NCI-H2196 treated with DMSO at 0.1 percent for 48 hours (cell line): ENCODE measurements around the gene EMC1.
"Not testable (repeated sequence)": the region's sequence is repeated elsewhere in the genome, so short reads cannot be mapped to it uniquely, and the experiment has no call there.

Source experiments
- DNase-seq: peaks from one replicate; lab custom pipeline; 2025; ENCODE audit not compliant: unreplicated experiment; lab: John Stamatoyannopoulos, UW

EMC1 gene

DNA sequence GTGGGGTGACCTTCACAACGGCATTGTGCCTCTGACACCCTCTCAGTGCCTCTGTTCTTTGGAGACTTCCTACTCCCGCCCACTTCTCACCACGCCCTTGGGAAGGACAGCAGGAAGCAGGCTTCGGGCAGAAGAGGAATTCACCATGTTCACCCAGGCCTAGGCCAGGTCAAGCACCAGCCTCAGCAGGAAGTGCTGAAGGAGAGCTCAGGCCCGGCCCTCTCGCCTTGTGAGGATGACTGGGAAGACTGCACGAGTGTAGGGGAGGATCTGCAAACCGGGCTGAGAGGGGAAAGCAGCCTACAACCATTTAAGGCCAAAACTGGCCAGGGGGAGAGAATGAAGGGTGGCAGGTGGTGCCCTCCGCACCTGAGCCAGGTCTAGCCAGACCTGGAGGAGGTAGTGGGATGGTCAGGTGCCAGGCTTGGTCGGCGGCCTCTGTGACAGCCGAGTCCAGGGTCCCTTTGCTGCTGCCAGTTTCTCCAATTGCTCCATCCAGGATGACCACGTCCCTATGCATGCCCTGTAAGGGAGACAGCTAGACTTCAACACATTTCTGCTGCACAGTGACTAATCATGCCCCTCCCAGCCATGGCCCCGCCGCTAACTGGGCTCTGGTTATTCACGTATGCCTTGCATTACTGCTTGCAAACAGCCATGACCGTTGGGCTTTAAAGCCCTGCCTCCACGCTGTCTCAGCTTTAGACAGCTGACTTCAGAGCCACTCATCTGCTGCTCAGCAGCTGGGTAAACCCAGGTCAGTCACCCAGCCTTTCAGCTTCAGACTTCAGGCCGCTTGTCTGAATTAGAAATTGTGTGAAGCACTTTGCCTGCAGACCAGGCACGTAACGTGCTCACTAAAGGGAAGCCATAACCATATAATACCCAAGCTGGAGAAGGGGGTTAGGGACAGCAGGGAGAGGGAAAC lies 9.2 kb upstream of the EMC1 start:
- DNase-seq, result peak; percentile 73

DNA sequence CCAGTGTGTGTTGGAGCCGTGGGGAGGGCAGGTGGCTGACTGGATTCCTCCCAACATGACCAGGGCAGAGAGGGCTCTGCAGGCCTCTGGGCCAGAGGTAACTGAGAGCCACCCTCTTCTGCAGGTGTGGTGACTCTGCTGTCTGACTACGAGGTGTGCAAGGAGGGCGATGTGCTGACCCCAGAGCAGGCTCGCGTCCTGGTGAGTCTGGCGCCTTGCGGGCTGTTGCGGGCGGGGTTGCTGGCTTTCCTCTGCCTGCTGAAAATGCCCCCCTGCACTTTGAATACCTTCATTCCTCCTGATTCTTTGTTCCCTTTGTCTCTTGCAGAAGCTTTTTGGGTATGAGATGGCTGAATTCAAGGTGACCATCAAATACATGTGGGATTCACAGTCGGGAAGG lies 7.0 kb upstream of the EMC1 start:
- DNase-seq, result no peak

DNA sequence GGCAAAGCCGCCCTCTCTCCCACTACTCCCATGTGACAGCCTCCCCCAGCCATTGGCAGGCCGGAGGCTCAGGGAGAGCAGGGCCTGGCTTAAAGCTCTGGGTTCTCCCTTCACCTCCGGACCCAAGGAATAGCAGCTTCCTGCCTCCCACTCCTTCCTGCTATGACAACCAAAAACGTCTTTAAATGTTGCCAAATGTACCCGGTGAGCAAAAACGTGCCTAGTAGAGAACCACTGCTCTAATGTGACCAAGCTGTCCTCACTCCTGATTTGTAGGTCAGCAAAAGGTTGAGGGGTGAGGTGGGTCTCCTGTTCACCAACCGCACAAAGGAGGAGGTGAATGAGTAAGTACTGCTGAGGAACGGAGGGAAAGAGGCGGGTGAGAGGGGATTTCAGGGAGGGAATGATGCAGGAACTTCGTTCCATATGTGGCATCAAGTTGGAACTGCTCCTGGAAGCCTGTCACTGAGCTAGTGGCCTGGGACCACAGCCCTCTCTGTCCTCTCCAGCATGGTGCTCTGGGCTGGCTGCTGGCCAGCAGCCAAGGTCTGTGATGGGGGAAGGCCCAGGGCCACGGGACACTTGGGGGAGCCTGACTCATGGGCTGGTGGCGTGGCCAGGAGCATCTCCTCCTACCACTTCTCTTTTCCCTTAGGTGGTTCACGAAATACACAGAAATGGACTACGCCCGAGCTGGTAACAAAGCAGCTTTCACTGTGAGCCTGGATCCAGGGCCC lies 6.0 kb upstream of the EMC1 start:
- no peak for DNase-seq

DNA sequence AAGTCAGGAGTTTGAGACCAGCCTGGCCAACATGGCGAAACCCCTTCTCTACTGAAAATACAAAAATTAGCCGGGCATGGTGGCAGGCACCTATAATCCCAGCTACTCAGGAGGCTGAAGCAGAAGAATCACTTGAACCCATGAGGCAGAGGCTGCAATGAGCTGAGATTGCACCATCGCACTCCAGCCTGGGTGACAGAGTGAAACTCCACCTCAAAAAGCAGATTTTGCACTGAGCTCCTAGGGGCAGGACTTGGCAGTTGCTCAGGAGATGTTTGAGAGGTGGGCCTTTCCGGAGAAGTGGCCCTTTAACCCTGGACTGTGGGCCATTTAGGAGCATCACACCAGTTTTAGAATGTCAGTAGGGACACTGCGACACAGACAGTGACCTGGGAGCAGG lies 5.0 kb upstream of the EMC1 start:
- not testable (repeated sequence) for DNase-seq

GRCh38 chr1:19255288-19255687 lies 4.0 kb upstream of the EMC1 start:
- DNase-seq, result no peak

- DNase-seq, result no peak
These were observed 3.1 kb upstream of the EMC1 start for GRCh38 chr1:19254416-19254815.

GRCh38 chr1:19250629-19251304 lies 557 bp downstream of the EMC1 start:
- no peak for DNase-seq

- peak; percentile 58 for DNase-seq
These were observed 10.4 kb downstream of the EMC1 start for GRCh38 chr1:19240673-19241538.

DNA sequence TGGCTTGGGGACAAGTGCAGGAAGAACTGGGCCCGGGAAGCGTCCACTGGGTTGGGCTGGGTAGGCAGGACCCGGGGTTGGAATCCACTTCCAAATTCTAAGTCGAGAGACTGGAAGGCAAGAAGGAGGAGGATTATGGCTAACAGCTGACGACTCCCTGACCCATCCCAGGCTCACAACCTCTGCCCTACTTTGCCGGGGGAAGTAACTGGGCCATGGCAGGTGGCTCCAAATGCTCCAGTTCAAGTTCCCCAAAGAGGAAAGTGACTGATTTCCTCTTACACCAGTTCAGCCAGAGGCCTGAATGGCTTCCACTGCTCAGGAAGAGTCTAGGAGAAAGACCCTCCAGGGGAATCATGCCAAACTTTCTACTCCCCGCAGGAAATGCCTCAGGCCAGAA lies 11.4 kb downstream of the EMC1 start:
- DNase-seq, result no peak

DNA sequence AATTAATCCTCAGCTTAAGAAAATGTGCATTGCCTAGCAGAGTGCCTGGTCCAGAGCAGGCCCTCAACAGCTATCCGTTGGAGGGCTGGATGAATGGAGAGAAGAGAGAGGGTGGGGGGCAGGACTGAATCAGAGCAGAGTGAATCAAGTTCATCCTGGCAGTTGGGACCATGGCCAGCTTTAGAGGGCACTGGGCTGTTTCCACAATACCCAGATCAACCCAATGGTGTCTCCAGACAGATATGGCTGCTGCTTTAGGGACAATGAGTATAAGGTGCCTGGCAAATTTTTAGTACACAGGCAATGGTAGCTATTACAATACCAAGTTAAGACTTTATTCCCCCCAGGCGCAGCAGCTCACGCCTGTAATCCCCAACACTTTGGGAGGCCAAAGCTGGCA lies 17.1 kb downstream of the EMC1 start:
- DNase-seq, result no peak

- DNase-seq, result peak; percentile 91
These were observed 18.8 kb downstream of the EMC1 start for GRCh38 chr1:19232524-19232846.

DNA sequence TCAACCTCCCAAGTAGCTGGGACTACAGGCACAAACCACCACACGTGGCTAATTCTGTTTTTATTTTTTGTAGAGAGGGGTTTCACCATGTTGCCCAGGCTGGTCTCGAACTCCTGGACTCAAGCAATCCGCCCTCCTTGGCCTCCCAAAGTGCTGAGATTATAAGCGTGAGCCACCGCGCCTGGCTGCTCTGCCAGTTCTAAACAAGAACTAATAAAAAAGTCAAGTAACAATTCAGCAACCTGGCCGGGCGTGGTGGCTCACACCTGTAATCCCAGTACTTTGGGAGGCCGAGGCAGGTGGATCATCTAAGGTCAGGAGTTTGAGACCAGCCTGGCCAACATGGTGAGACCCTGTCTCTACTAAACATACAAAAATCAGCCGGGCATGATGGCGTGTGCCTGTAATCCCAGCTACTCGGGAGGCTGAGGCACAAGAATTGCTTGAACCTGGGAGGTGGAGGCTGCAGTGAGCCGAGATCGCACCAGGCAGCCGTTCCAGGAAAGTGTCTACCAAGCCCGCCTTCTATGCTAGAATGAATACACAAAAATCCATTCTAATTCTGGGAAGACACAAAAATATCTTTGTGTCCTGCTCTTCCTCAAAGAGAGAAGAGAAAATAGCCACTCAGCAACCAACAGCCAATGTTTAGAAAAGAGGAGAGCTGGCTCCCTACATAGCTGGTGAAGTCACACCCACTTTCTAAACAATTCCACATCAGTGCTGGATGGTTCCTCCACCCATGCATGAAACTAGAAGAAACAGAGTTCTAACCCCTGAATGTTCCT lies 19.4 kb downstream of the EMC1 start:
- not testable (repeated sequence) for DNase-seq

GRCh38 chr1:19229828-19230325 lies 21.4 kb downstream of the EMC1 start:
- DNase-seq, result no peak

DNA sequence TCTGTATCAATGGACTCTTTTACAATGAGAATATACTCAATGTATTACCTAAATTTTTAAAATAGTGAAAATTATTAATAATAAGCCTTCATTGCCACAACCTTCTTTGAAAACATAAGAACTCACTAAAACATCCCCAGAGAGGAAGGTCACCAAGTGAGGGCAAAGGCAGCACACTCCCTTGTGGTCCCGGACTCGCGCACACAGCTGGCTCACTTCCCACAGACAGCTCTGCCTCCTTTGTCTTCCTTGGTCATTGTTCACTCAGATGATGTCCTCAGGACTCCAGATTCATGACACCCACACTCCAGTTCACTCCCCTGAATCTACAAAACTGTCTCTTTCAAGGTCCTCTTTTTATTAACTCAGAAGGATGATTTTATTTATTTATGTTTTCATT lies 22.1 kb downstream of the EMC1 start:
- no peak for DNase-seq

DNA sequence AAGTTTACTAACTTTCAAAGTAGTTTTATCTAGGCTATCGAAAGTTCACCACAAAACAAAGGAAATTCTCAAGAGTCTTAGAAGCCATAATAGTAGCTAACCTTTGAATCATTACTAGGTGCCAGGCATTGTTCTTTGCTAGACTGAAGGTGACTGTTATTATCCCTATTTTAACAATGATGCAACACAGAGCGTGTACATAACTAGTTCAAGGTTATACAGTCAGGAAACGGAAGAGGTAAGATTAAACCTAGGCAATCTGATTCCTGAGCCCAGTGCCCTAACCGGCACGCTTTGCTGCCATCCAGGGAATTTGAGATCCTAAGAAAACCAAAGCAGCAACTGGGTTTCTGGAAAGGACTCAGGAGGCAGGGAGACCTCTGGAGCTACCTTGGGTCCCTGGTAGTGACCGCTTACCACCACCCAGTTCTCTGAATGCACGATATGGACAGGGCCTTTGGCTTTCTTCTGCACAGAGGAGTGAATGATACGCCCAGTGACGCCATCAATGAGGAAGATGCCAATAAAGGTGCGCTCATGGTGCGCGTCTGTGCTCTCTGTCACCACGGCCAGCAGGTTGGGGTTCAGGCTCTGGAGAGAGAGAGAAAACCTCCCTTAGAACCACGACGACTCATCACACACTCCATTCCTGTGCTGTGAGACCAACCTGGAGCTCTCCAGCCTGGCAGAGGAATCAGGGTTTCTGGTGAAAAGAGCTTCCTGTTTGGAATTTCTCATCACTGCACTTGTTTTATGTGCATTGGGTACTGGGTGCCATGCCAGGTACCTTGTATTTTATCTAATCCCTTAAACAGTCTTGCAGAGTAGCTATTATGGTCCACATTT lies 28.1 kb downstream of the EMC1 start:
- no peak for DNase-seq

- no peak for DNase-seq
These were observed 28.8 kb downstream of the EMC1 start for GRCh38 chr1:19222573-19222972.

- peak; percentile 15 for DNase-seq
These were observed 30.3 kb downstream of the EMC1 start for GRCh38 chr1:19220991-19221390.

DNA sequence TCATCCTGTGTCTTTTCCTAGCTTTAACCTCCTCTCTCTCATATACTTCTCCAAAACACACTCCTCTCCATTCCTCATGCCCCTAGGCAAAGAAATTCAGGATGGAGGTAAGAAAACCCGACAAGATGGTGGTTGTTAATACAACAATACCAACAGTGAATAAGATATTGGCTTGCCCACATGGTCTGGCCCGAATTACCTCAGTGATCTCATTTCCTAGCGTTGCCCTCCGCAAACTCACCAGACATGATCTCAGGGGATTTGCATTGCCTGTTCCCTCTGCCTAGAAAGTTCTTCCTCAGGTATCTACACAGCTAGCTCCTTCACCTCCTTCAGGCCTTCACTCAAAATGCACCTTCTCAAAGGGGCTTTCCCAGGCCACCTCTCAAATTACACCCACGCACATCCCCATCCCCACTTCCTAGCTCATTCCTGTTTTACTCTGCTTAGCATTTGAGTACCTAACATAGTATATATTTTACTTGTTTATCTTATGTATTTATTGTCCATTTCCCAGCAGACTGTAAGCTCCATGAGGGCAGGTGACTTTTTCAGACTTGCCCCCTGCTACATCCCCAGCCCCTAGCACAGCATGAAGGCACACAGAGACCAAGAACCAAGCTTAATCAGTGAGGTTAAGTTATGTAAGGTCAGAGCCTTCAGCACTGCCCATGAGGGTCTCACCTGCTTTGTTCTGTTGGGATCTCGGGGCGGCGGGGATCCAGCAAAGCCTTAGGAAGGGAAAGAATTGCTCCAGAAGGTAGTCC lies 31.1 kb downstream of the EMC1 start:
- no peak for DNase-seq
